Renal cortex interstitium (tissue), 15 donors: ENCODE results near the gene SCGN. TPM values are rescaled to one million over a fixed set of nuclear protein-coding genes. Genes with fewer than 3 reads are reported as not detected.

Experiments used
- DNase-seq, 11 donors: peaks; one replicate each; pipeline ENCODE4 v3.0.0-alpha.2; 2013; ENCODE audit warnings: low read depth in 9 of 11, low spot score in 4 of 11; ENCODE audit errors: extremely low read depth in 1 of 11
- long read RNA-seq, 16 experiments: transcript quantifications; one replicate each; lab custom pipeline, GENCODE V29; 2026
- polyA plus RNA-seq, 3 donors: library from polyadenylated mRNA; unstranded; fragments of 120-200 nt; gene quantifications; one replicate each; pipeline ENCODE4 v1.2.1, GENCODE V29; 2013; ENCODE audit not compliant: insufficient read length in 3 of 3

The SCGN gene, protein sequence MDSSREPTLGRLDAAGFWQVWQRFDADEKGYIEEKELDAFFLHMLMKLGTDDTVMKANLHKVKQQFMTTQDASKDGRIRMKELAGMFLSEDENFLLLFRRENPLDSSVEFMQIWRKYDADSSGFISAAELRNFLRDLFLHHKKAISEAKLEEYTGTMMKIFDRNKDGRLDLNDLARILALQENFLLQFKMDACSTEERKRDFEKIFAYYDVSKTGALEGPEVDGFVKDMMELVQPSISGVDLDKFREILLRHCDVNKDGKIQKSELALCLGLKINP
- polyA plus RNA-seq, result under 1 TPM; 0.14 to 0.34 (median 0.22) TPM
- long read RNA-seq, donor 1, result 0 reads
- long read RNA-seq, donor 2, result 0 reads
- long read RNA-seq, donor 3, result 0 reads
- long read RNA-seq, donor 4, result 0 reads
- long read RNA-seq, donor 5, result 0 reads
- long read RNA-seq, donor 6, result 0 reads
- long read RNA-seq, donor 7, result 0 reads
- long read RNA-seq, donor 8, result 0 reads
- long read RNA-seq, donor 9, result 0 reads
- long read RNA-seq, donor 10, result 0 reads
- long read RNA-seq, donor 11, result 0 reads
- long read RNA-seq, donor 12, result 0 reads
- long read RNA-seq, donor 13, result 0 reads
- long read RNA-seq, donor 14, result 0 reads
- long read RNA-seq, donor 15, result 0 reads
- long read RNA-seq, donor 16, result 0 reads

GRCh38 chr6:25652007-25652515 lies at the start of gene SCGN:
Gene SCGN (plus strand): TSS chr6:25652215. CDS start chr6:25652404, 189 bp downstream.
- peak; percentile 55 to 81 (median 71) for DNase-seq

GRCh38 chr6:25602674-25602982 lies 49.4 kb upstream of the SCGN start:
- no peak for DNase-seq

- no peak for DNase-seq
Observed at GRCh38 chr6:25603251-25603650, 48.8 kb upstream of the SCGN start.

DNA sequence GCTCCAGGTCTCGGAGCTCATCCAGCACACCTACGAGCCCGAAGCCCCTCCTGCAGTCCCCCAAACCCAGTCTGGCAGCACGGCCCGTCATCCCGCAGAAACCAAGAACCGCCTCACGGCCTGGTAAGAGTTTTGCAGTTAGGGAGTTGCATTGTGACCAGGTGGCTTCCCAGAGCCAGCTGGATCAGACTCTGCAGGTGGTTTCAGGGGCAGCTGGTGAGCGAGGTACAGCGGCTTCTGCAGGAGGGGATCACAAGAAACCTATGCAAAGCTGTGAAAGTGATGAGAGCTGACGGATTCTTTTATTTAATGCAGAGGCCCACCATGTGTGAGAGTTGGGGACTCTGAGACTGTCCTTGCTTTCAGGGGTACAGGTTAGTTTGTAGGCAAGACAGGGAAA lies 45.9 kb upstream of the SCGN start:
- DNase-seq, result no peak

DNA sequence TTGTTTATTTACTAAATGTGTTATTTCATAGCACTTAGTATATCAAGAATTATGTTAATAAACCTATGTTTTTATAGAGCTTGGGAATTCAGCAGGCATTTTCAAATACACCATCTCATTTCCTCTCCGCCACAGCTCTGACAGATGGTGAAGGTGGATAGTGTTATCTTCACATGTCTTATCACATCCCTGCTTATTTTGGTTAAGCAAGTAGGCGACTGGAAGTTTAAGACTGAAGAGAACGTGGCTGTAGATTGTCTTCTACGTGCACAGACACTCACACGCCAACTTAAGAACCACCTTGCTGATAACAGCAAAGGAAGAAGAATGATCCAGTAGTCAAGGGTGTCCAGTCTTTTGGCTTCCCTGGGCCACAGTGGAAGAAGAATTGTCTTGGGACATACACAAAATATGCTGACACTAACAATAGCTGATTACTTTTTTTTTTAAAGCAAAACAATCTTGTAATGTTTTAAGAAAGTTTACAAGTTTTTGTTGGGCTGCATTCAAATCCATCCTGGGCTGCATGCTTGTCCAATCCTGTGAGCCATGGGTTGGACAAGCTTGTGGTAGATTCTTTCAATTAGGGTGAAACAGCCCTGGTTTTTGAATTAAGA lies 43.3 kb upstream of the SCGN start:
- no peak for DNase-seq

DNA sequence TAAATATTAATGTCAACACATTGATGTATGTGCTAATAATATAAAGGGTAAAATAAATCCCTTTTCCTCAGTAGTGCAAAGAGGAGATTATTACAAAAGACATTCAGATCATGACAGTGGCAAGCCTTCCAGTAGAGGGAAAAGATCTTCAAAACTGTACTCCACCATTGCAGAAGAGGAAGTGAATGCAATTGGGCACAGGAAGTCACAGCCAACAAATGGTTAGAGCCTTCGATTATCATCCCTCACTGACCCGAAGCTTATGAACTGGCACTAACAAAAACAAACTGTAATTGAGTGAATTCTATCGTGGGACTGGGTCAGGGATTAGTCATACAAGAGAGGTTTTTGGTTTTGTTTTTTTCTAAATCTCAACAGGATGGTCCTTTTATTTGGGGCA lies 39.3 kb upstream of the SCGN start:
- no peak for DNase-seq

- no peak for DNase-seq
Observed at GRCh38 chr6:25613415-25613814, 38.6 kb upstream of the SCGN start.

- no peak for DNase-seq
Observed at GRCh38 chr6:25614052-25614451, 38.0 kb upstream of the SCGN start.

GRCh38 chr6:25615471-25615870 lies 36.5 kb upstream of the SCGN start:
- DNase-seq, result no peak

DNA sequence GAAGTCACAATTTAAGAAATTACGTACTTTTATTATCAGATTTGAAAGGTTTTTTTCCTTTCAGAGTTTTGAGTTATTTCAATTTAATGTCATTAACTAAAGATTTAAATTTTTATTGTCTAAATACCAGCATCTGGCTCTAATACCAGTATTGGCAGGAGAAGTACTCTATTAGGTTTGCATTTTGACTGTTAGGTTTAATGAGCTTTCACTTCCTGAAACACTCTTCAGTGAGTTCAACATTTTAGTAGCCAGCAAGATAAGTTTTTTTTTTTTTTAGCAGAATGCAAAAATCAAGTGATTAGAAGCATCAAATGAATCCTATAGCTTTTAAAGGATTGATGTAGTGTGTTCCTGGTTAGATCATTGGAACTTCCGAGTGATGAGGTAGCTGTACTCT lies 34.0 kb upstream of the SCGN start:
- no peak for DNase-seq

DNA sequence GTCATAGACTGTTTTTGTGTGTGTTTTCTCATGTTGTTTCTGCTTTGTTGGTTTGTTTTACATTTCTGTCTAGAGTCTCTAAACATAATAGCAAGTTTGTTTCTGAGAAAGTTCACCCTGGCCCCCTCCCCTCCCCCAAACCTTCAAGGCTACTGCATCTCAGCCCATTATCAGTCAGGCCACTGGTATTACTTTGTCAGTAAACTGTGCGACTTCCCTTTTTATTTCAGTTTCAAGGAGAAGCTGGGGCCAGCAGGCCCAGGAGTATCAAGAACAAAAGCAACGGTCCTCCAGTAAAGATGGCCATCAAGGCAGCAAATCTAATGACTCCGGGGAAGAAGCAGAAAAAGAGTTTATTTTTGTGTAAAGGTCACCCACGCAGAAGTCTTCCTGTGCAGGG lies 32.8 kb upstream of the SCGN start:
- no peak for DNase-seq

- no peak for DNase-seq
Observed at GRCh38 chr6:25620391-25620790, 31.6 kb upstream of the SCGN start.

DNA sequence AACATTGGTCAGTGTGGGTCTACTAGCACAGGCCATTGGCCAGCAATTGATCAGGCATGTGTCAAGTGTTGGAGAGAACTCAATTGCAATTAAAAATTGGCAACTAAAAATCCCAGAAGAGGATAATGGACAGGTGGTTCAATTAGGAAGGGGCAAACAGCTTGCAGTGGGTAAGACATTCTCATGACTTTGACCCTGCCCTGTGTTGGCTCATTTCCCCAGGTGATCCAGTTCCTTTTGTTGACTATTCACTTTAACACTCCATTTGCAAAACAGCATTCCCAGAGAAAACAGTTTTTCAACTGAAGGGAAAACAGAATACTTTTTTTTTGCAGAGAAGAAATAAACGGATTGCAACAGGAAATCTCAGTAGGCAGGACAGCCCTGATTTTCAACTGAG lies 28.9 kb upstream of the SCGN start:
- no peak for DNase-seq

DNA sequence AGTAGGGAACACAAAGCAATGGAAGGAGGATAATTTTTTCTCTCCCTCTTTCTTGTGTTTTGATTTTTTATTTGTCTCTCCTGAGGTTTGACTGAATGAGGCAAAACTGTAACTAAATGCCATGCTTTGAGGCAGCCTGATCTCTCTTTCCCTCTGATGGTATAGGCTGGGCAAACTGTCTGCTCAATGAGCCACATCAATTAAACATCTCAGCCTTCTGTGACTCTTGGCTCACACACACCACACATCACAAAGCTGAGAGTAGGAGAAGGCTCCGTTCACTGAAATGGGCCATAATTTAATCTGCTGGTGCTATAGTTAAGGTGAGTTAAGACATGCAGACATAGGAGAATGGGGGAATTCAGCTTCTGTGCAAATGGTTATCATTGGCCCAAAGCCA lies 28.1 kb upstream of the SCGN start:
- DNase-seq, result no peak

DNA sequence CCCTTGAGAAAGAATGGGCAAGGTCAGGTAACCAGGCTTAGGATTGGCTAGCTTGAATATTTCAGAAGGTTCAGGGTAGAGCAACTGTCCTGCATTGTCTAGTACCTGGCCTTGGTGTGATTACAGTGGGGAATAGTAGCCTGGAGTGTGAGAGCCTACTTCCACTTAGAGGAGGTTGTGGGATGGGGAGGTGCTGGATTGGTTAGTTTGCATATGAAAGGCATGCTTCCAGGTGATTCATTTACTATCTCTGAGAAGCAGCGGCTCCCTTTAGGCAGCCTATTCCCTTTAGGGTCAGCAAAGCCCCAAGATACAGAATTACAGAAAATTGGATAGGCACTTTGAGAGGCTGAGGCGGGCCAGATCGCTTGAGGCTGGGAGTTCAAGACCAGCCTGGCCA lies 25.0 kb upstream of the SCGN start:
- DNase-seq, result no peak

DNA sequence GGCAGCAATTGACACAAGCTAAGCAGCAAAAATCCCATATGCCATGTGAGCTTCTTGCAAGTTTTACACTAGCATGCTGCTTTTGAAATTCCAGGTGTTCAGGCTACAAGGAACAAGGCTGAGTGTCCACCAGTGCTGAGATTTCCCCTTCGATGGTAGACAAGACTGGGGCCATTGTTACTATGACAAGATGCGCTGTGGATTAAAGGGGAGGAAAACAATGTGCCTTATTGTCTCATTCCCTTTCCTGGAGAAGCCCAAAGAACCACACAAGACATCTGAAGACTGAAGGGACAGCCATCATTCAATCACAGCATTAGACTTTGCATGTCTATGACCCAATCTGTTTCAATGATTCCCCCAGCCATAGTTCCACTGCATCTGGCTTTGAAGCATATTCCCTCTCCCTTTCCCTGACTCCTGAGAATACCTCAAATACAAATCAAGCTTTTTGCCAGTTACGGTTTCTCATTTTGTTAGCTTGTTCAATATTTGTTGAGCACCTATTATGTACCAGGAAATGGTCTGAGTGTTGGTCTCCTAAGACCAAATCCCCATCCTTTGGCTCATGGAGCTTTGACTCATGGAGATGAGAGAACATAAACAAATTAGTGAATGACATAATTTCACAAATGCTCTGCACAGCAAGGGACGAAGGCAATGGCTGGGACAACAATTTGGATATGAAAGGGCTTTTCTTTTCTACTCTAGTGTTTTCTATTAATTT lies 23.4 kb upstream of the SCGN start:
- DNase-seq, result no peak

DNA sequence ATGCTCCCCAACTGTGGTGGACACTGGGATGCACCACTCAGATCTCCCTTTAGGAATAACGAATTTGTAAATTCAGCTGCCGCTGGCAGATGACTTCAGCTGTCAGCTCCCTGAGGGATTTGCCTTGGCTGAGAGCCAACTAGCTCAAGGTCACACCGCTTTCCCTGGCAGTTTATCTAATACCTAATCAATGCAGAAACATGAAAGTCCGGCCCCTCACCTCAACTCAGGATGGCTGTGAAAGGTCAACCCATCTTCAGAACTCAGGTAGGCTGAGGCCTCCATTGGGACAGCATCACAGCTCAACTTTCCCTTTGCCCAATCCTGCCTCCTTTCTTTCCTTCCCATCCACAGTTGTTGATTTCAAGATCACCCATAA lies 22.8 kb upstream of the SCGN start:
- DNase-seq, result no peak

- DNase-seq, result no peak
Observed at GRCh38 chr6:25630508-25631278, 21.3 kb upstream of the SCGN start.

- no peak for DNase-seq
Observed at GRCh38 chr6:25635886-25636317, 16.1 kb upstream of the SCGN start.
